GM12878 (cell line): ENCODE measurements around the gene SORL1. TPM values are rescaled to one million over a fixed set of nuclear protein-coding genes. Genes with fewer than 3 reads are reported as not detected.

ENCODE experiments used
- ATF7 ChIP-seq: fragments of 450-650 bp; IDR thresholded peaks from 2 replicates; pipeline ENCODE4 v1.6.1; 2016; ENCODE audit warnings: low read depth, mild to moderate bottlenecking
- BMI1 ChIP-seq: fragments of 450-650 bp; IDR thresholded peaks from 2 replicates; pipeline ENCODE4 v1.6.1; 2016; ENCODE audit warnings: mild to moderate bottlenecking, moderate library complexity, borderline replicate concordance
- CHD4 ChIP-seq: fragments of 200-600 bp; sonication (generic); IDR thresholded peaks from 2 replicates; pipeline ENCODE4 v1.6.1; 2016; ENCODE audit warnings: mild to moderate bottlenecking
- FOS ChIP-seq: IDR thresholded peaks from 3 replicates; pipeline ENCODE4 v1.6.1; 2011; ENCODE audit warnings: borderline replicate concordance; ENCODE audit not compliant: insufficient read length; ENCODE audit errors: extremely low read depth
- MEF2B ChIP-seq: fragments of 450-650 bp; IDR thresholded peaks from 2 replicates; pipeline ENCODE4 v1.6.1; 2018; ENCODE audit warnings: mild to moderate bottlenecking, moderate library complexity; ENCODE audit not compliant: partially characterized antibody, poor library complexity, severe bottlenecking
- MYB ChIP-seq: fragments of 150-350 bp; IDR thresholded peaks from 2 replicates; pipeline ENCODE4 v1.6.1; 2014; ENCODE audit warnings: mild to moderate bottlenecking, low read depth, low read length, borderline replicate concordance
- NFXL1 ChIP-seq: fragments of 450-650 bp; IDR thresholded peaks from 2 replicates; pipeline ENCODE4 v1.6.1; 2017; ENCODE audit warnings: antibody characterized with exemption, mild to moderate bottlenecking, borderline replicate concordance
- NFYB ChIP-seq: IDR thresholded peaks from 2 replicates; pipeline ENCODE4 v1.6.1; 2011; ENCODE audit warnings: low read depth, mild to moderate bottlenecking, low read length, improper control_type of control experiment, moderate library complexity; ENCODE audit not compliant: insufficient read depth
- POLR2A ChIP-seq: IDR thresholded peaks from 2 replicates; pipeline ENCODE4 v1.6.1; 2011; ENCODE audit warnings: low read depth, mild to moderate bottlenecking, low read length
- SIN3A ChIP-seq: IDR thresholded peaks from 2 replicates; pipeline ENCODE4 v1.6.1; 2012; ENCODE audit warnings: low read depth, low read length, improper control_type of control experiment
- SIX5 ChIP-seq: IDR thresholded peaks from 2 replicates; pipeline ENCODE4 v1.6.1; 2011; ENCODE audit warnings: mild to moderate bottlenecking, low read depth, low read length, moderate library complexity; ENCODE audit not compliant: severe bottlenecking
- SP1 ChIP-seq: IDR thresholded peaks from one replicate; pipeline ENCODE4 v1.6.1; 2011; ENCODE audit warnings: low read depth, low read length
- STAT1 ChIP-seq: fragments of 450-650 bp; conservative IDR thresholded peaks from 2 replicates; pipeline ENCODE4 v1.6.1; 2014; ENCODE audit warnings: antibody characterized with exemption, mild to moderate bottlenecking
- TCF7 ChIP-seq: IDR thresholded peaks from 2 replicates; pipeline ENCODE4 v1.6.1; 2014; ENCODE audit warnings: antibody characterized with exemption, borderline replicate concordance
- ZNF384 ChIP-seq: IDR thresholded peaks from 2 replicates; pipeline ENCODE4 v1.6.1; 2012; ENCODE audit warnings: low read depth, mild to moderate bottlenecking, low read length, improper control_type of control experiment, borderline replicate concordance
- ZNF622 ChIP-seq: fragments of 450-650 bp; IDR thresholded peaks from 2 replicates; pipeline ENCODE4 v1.6.1; 2017; ENCODE audit warnings: mild to moderate bottlenecking, inconsistent platforms
- polyA plus RNA-seq, 11 experiments: library from polyadenylated mRNA; depleted of rRNA in 4 of 11; unstranded in 6 of 11; stranded (reverse) in 5 of 11; fragments of >200 nt; fragmentation: Nextera tagmentation in 4 of 11; fragmentation: Illumina TruSeq in 1 of 11; extraction: Ambion mirVana in 4 of 11; extraction: Trizol in 1 of 11; gene quantifications; 1 replicate in 1 of 11; 2 replicates in 10 of 11; pipeline versions ENCODE4 v1.2.1 to v1.2.3, GENCODE V29; 2011 to 2016; ENCODE audit warnings: inconsistent platforms in 2 of 11, missing spikeins in 2 of 11, low read depth in 1 of 11
- total RNA-seq, 4 experiments: library from RNA; depleted of rRNA in 3 of 4; stranded (reverse); fragments of >200 nt in 3 of 4; fragmentation: Illumina TruSeq in 1 of 4; extraction: Trizol in 1 of 4; gene quantifications; 2 replicates each; pipeline versions ENCODE4 v1.2.1 to v1.2.3, GENCODE V29; 2013 to 2021
- TF ChIP-seq, protein P1 (sequence below): IDR thresholded peaks from 2 replicates; pipeline ENCODE4 v1.6.1; 2012; ENCODE audit warnings: mild to moderate bottlenecking, low read depth, low read length
- TF ChIP-seq, protein P2 (sequence below): fragments of 450-650 bp; IDR thresholded peaks from 2 replicates; pipeline ENCODE4 v1.6.1; 2017; ENCODE audit warnings: mild to moderate bottlenecking
- TF ChIP-seq, protein P3 (sequence below): fragments of 450-650 bp; formaldehyde crosslinking; IDR thresholded peaks from 2 replicates; pipeline ENCODE4 v1.4.0; 2022; ENCODE audit warnings: mild to moderate bottlenecking, moderate library complexity

The SORL1 gene
- total and polyA plus RNA-seq, 10 of the 15 experiments (the other 5 are each of a cell fraction or from before 2014, with no cell fraction given): 20.2 to 107 (median 59.9) TPM

DNA sequence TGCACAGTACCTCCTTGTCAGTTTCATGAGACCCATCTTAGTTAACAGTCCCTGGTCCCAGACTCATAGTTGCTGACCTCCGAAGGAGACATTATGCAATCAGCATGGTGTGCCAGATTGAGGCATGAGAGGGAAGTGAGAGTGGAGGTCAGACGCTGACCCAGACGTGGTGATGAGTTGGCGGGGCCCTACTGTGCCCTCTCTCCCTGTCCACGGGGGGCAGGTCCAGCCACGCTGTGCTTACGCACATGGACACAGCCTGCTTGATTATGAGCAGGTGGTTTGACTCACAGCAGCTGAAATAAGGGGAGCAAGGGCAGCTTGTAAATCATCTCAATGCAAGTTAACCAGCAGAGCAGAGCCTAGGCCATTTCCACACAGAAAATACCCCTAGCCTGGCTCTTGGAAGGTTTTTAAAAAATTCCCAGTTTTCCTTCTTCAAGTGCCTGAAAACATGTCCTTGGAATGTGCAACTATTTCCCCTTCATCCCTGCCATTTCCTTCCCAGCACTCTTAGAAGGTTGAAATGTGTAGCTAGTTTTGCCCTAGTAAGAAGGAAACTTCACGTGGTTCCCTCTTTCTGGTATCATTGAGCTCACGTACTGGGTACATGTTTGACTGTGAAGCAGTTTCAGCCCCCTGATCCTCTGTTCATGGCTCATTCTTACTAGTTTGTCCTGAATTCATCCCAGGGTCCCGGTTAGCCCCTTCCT is 123.3 kb downstream of the SORL1 start (continued):
- TF ChIP-seq TCF7 (no peak), MEF2B (no peak), STAT1 (no peak), SIX5 (no peak), NFXL1 (no peak), BMI1 (no peak), MYB (no peak), ZNF384 (no peak), NFYB (no peak), ATF7 (peak; percentile 75; the same call in 1 of the 2 replicates), CHD4 (no peak), FOS (no peak), SP1 (peak; percentile 72), ZNF622 (no peak), POLR2A (no peak; the same call in 1 of the 2 replicates), SIN3A (no peak)
- TF ChIP-seq, protein P1, sequence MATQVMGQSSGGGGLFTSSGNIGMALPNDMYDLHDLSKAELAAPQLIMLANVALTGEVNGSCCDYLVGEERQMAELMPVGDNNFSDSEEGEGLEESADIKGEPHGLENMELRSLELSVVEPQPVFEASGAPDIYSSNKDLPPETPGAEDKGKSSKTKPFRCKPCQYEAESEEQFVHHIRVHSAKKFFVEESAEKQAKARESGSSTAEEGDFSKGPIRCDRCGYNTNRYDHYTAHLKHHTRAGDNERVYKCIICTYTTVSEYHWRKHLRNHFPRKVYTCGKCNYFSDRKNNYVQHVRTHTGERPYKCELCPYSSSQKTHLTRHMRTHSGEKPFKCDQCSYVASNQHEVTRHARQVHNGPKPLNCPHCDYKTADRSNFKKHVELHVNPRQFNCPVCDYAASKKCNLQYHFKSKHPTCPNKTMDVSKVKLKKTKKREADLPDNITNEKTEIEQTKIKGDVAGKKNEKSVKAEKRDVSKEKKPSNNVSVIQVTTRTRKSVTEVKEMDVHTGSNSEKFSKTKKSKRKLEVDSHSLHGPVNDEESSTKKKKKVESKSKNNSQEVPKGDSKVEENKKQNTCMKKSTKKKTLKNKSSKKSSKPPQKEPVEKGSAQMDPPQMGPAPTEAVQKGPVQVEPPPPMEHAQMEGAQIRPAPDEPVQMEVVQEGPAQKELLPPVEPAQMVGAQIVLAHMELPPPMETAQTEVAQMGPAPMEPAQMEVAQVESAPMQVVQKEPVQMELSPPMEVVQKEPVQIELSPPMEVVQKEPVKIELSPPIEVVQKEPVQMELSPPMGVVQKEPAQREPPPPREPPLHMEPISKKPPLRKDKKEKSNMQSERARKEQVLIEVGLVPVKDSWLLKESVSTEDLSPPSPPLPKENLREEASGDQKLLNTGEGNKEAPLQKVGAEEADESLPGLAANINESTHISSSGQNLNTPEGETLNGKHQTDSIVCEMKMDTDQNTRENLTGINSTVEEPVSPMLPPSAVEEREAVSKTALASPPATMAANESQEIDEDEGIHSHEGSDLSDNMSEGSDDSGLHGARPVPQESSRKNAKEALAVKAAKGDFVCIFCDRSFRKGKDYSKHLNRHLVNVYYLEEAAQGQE: no peak
- TF ChIP-seq, protein P2, sequence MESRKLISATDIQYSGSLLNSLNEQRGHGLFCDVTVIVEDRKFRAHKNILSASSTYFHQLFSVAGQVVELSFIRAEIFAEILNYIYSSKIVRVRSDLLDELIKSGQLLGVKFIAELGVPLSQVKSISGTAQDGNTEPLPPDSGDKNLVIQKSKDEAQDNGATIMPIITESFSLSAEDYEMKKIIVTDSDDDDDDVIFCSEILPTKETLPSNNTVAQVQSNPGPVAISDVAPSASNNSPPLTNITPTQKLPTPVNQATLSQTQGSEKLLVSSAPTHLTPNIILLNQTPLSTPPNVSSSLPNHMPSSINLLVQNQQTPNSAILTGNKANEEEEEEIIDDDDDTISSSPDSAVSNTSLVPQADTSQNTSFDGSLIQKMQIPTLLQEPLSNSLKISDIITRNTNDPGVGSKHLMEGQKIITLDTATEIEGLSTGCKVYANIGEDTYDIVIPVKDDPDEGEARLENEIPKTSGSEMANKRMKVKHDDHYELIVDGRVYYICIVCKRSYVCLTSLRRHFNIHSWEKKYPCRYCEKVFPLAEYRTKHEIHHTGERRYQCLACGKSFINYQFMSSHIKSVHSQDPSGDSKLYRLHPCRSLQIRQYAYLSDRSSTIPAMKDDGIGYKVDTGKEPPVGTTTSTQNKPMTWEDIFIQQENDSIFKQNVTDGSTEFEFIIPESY: no peak
- TF ChIP-seq, protein P3, sequence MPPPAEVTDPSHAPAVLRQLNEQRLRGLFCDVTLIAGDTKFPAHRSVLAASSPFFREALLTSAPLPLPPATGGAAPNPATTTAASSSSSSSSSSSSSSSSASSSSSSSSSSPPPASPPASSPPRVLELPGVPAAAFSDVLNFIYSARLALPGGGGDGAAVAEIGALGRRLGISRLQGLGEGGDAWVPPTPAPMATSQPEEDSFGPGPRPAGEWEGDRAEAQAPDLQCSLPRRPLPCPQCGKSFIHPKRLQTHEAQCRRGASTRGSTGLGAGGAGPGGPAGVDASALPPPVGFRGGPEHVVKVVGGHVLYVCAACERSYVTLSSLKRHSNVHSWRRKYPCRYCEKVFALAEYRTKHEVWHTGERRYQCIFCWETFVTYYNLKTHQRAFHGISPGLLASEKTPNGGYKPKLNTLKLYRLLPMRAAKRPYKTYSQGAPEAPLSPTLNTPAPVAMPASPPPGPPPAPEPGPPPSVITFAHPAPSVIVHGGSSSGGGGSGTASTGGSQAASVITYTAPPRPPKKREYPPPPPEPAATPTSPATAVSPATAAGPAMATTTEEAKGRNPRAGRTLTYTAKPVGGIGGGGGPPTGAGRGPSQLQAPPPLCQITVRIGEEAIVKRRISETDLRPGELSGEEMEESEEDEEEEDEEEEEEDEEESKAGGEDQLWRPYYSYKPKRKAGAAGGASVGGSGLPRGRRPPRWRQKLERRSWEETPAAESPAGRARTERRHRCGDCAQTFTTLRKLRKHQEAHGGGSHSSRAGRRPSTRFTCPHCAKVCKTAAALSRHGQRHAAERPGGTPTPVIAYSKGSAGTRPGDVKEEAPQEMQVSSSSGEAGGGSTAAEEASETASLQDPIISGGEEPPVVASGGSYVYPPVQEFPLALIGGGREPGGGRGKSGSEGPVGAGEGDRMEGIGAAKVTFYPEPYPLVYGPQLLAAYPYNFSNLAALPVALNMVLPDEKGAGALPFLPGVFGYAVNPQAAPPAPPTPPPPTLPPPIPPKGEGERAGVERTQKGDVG: no peak; the same call in 1 of the 2 replicates
